Left renal pelvis (tissue), 4 donors: ENCODE data around the gene PDE6B. TPM values are rescaled to one million over a fixed set of nuclear protein-coding genes. Genes with fewer than 3 reads are reported as not detected.

ENCODE experiments used
- DNase-seq, 4 donors: peaks; one replicate each; pipeline ENCODE4 v3.0.0-alpha.2; 2013; ENCODE audit warnings: low read depth in 4 of 4, low spot score in 3 of 4
- polyA plus RNA-seq, 4 donors: library from polyadenylated mRNA; unstranded; fragments of 120-200 nt; gene quantifications; one replicate each; pipeline ENCODE4 v1.2.1, GENCODE V29; 2013; ENCODE audit not compliant: insufficient read length in 4 of 4

Gene PDE6B
- polyA plus RNA-seq, 4 donors: 10.7 to 48.6 (median 34.6) TPM

GRCh38 chr4:600166-600565, 25.2 kb upstream of the PDE6B start:
- DNase-seq: no peak

DNA sequence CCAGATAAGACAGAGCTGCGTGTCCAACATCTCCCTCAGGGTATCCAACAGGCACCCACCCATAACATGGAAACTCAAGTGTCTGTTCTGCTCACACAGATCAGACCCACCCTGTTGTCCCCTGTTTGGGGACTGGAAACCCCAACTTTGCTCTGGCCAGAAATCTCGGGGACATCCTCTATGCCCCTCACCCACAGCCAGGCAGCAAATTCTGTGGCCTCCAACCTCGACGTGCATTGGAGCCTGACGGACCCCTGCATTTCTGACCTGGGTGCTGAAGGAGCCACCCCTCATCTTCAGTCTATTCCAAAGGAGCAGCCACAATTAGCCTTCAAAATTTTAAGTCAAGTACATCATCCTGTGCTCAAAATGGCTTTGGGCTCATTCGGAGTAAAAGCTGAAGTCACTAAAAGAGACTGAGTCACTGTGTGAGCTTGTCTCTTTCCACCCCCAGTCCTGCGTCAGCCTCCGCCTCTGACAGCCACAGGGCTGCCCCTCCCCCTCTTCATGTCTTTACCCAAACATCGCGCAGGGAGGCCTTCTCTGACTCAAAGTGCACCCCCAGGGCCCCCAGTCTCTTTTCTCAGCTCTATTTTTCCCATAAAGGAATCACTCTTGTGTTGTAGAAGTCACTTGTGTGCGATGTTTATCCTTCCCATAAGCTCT, 24.4 kb upstream of the PDE6B start:
- DNase-seq: no peak

DNA sequence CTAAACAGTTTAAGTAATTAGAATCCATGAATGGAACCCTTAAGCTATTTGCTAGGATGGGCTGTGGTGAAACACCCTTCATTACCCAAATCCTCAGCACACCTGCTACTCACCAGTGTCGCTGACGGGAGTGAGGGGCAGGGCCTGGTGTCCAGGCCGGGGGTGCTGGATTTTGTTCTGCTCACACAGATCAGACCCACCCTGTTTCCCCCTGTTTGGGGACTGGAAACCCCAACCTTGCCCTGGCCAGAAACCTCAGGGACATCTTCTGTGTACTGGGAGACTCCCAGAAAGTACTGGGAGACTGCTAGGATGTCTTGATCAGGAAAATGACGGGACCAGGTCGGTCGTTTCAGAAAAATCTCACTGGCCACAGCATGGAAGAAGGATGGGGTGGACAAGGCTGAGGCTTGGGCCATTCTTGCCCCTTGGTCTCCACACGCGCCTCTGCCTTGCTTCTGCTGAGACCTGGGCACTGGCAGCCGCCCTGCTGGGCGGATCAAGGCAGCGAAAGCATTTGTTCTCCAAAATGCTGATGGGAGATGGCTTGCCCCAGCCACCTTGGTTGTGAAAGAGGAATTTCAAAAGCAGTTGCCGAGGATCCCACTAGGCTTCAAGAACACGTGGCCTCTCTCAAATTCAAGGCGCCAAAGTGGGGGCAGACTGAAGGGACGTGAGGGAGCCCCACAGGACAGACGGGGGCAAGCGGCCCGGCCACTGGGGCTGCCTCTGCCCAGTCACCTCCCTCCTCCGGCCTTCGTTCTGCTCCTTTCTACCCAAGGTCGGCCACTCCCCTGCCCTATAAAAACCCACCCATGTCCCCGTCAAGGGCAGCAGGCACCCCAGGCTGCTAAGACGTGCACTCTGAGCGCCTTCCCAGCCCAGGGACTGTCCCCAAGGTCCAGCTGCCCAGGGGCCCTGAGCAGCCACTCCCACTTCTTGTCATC, 23.5 kb upstream of the PDE6B start:
- no peak for DNase-seq

DNA sequence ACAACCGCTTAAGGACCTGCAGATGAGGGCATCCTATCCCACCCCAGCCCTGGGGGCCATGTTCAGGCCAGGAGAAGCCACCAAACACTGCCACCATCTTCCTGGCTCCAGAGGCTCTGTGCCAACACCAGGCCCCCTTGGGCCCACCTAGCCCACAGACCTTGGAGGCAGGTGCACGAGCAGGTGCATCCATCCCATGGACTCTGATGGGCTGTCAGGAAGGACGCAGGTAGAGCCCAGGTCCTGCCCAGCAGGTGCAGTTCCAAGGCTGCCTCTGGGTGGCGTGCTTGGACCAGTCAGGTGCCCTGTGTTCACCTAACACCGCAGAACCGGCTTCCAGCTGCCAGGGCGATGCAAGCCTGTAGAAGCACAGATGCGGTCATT, 22.8 kb upstream of the PDE6B start:
- peak; percentile 26 to 59 (median 48) for DNase-seq

GRCh38 chr4:604131-604530, 21.2 kb upstream of the PDE6B start:
- DNase-seq: no peak

DNA sequence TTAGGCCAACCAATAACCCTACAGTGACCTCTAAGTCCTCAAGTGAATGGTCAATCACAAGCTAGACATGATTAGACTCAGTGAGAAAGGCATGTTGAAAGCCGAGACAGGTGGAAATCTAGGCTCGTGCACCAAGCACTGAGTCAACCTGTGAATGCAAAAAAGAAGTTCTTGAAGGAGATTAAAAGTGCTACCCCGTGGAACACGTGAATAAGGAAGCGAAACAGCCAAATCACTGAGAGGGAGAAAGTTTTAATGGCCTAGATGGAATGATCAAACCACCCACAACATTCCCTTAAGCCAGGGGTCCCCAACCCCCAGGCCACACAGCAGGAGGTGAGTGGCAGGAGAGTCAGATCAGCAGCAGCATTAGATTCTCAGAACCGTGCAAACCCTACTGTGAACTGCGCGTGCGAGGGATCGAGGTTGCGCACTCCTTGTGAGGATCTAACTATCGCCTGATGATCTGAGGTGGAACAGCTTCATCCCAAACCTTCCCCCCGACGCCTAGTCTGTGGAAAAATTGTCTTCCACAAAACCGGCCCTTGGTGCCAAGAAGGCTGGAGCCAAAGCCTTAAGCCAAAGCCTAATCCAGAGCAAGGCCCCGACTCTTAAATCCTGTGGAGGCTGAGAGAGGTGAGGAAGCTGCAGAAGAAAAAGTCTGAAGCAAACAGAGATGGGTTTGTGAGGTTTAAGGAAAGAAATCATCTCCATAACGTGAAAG, 19.5 kb upstream of the PDE6B start:
- DNase-seq: no peak

GRCh38 chr4:608236-608635, 17.1 kb upstream of the PDE6B start:
- no peak for DNase-seq

DNA sequence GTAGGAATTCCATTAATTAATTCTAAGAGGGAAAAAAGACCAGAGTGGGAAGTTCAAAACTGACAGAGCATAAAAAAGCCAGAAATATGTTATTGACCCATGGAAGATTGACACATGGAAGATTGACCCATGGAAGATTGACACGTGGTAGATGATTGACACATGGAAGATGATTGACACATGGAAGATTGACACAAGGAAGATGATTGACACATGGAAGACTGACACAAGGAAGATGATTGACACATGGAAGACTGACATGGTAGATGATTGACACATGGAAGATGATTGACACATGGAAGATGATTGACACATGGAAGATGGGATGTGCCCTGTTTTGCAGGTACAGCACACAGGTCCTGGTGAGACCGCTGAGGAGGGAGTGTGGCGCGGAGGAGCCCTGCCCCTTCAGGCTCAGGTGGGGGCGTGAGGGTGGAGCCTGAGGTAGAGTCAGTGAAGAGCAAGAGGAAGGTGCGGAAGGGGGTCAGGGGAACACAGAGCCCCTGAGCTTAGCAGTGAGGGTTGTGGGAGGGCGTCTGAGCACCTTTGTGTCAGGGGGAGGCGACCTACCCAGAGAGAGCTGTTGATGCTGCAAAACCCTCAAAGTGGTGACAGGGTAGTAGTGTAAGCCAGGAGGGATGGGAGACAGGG, 15.8 kb upstream of the PDE6B start:
- no peak for DNase-seq

GRCh38 chr4:610411-611261, 14.7 kb upstream of the PDE6B start:
- no peak for DNase-seq

GRCh38 chr4:612052-612748, 13.2 kb upstream of the PDE6B start:
- no peak for DNase-seq

GRCh38 chr4:612749-613125, 12.6 kb upstream of the PDE6B start:
- no peak for DNase-seq

- no peak for DNase-seq
These were observed 12.2 kb upstream of the PDE6B start for GRCh38 chr4:613126-613525.

GRCh38 chr4:616091-616490, 9.3 kb upstream of the PDE6B start:
- DNase-seq: no peak

DNA sequence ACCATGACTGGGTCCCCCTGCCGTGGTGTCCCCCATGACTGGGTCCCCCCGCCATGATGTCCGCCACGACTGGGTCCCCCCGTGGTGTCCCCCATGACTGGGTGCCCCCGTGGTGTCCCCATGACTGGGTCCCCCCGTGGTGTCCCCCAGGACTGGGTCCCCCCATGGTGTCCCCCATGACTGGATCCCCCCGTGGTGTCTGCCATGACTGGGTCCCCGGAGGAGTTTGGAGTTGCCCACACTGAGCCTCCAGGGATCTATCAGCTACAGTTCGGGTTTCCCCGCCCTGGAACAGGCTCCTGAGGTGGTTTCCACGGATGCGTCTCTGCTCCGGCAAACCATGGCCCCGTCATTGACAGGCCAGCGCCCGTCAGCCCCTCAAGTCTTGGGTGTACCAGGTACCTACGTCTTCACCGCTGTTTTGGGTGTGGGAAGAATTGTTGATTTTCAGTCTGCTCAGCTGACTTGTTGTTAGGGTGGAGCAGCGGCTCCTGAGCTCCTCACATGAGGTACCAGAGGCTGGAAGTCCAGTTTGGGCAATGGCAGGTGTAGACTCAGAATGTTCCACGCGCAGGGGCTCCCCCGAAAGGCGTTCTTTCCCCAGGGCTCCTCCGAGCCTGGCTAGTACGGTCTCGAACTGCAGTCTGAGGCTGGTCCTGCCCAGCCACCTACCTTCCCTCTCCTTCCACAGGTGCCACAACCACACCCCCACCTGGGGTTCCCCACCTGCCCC, 8.3 kb upstream of the PDE6B start:
- DNase-seq: no peak

GRCh38 chr4:617644-618641, 7.4 kb upstream of the PDE6B start:
- no peak for DNase-seq

GRCh38 chr4:620201-620600, 5.2 kb upstream of the PDE6B start:
- DNase-seq: no peak

DNA sequence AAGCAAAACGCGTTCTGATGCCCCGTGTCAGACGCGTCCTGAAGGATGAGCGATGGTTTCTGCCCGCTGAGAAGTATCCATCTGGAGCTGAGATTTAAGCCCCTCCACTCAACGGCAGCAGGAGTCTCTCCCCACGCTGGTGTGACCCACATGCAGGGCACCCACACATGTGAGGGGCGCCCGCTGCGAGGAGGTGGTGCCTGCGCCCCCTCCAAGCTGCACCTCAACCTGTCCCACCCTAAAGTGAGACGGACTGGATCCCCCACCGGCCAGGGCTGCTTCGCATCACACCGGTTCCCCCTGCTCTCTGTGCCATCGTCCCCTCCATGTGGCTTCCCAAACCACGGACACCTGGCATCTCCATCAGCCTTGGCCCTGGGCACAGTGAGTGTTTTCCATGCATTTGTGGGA, 4.5 kb upstream of the PDE6B start:
- DNase-seq: no peak
